Measurements from ENCODE around the gene LAMC2. TPM values are rescaled to one million over a fixed set of nuclear protein-coding genes. Genes with fewer than 3 reads are reported as not detected.

The LAMC2 gene
- total RNA-seq, 1 donor from 2014 or later, result 24.9 TPM

- Histone ChIP-seq H3K9me3 (no peaks in the 10 kb centered on the region), H3K4me1 (peaks cover 8% of the 10 kb centered on the region), H3K27me3 (ENCODE audit: low read depth) (no peaks in the 10 kb centered on the region), H3K36me3 (no peaks in the 10 kb centered on the region), H3K4me3 (no peak overlapping the region), H3K27ac (no peak overlapping the region)
- ATAC-seq (no peak), DNase-seq (no peak)
- TF ChIP-seq, protein P1, sequence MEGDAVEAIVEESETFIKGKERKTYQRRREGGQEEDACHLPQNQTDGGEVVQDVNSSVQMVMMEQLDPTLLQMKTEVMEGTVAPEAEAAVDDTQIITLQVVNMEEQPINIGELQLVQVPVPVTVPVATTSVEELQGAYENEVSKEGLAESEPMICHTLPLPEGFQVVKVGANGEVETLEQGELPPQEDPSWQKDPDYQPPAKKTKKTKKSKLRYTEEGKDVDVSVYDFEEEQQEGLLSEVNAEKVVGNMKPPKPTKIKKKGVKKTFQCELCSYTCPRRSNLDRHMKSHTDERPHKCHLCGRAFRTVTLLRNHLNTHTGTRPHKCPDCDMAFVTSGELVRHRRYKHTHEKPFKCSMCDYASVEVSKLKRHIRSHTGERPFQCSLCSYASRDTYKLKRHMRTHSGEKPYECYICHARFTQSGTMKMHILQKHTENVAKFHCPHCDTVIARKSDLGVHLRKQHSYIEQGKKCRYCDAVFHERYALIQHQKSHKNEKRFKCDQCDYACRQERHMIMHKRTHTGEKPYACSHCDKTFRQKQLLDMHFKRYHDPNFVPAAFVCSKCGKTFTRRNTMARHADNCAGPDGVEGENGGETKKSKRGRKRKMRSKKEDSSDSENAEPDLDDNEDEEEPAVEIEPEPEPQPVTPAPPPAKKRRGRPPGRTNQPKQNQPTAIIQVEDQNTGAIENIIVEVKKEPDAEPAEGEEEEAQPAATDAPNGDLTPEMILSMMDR (IDR thresholded peaks at IDR 0.05), result no peak
- intact Hi-C loops (cut with DNase I), result no loop called here
Measured at GRCh38 chr1:183291802-183292514, 105.9 kb downstream of the LAMC2 start.

GRCh38 chr1:183293241-183293640 lies 107.2 kb downstream of the LAMC2 start:
- no peak overlapping the region for H3K27ac ChIP-seq
- ATAC-seq, result no peak
- H3K36me3 ChIP-seq, result no peaks in the 10 kb centered on the region
- DNase-seq, result no peak
- no peak overlapping the region for H3K4me3 ChIP-seq
- TF ChIP-seq, protein P1 (IDR thresholded peaks at IDR 0.05), result no peak
- no peaks in the 10 kb centered on the region for H3K9me3 ChIP-seq
- intact Hi-C loops (cut with DNase I), result no loop called here
- no peaks in the 10 kb centered on the region for H3K27me3 ChIP-seq (ENCODE audit: low read depth)
- no peaks in the 10 kb centered on the region for H3K4me1 ChIP-seq

- no peak overlapping the region for H3K4me3 ChIP-seq
- intact Hi-C loops (cut with DNase I), result no loop called here
- no peaks in the 10 kb centered on the region for H3K27me3 ChIP-seq (ENCODE audit: low read depth)
- DNase-seq (no peak), ATAC-seq (no peak)
- no peak overlapping the region for H3K27ac ChIP-seq
- no peaks in the 10 kb centered on the region for H3K36me3 ChIP-seq
- no peaks in the 10 kb centered on the region for H3K9me3 ChIP-seq
- TF ChIP-seq, protein P1 (IDR thresholded peaks at IDR 0.05), result no peak
- H3K4me1 ChIP-seq, result no peaks in the 10 kb centered on the region
Measured at GRCh38 chr1:183293876-183294275, 107.8 kb downstream of the LAMC2 start.

Other genes with a start within 250 kb of the LAMC2 start
- not detected for gene SHCBP1L, start 233.1 kb upstream of the LAMC2 start, total RNA-seq
- 96.9 TPM for gene LAMC1, start 162.8 kb upstream of the LAMC2 start, total RNA-seq
- gene NMNAT2, start 232.1 kb downstream of the LAMC2 start, total RNA-seq, result 0.62 TPM